Mesendoderm (in vitro differentiated cells): Measurements from ENCODE around the gene TAF5.

Experiments
- DNase-seq: peaks from one replicate; pipeline ENCODE4 v3.0.0; 2013
- H2AK5ac ChIP-seq: 2 replicates; pipeline ENCODE4 v1.6.1; 2013; ENCODE audit warnings: low read length, inconsistent platforms
- H2BK120ac ChIP-seq: 2 replicates; pipeline ENCODE4 v1.6.1; 2013; ENCODE audit warnings: low read depth, mild to moderate bottlenecking, low read length, moderate library complexity, mixed read lengths
- H2BK15ac ChIP-seq: replicated peaks from 2 replicates; pipeline ENCODE4 v1.6.1; 2013; ENCODE audit warnings: low read depth, mild to moderate bottlenecking, moderate library complexity
- H2BK5ac ChIP-seq: 2 replicates; pipeline ENCODE4 v1.6.1; 2013; ENCODE audit warnings: low read length, inconsistent platforms
- H3K18ac ChIP-seq: 2 replicates; pipeline ENCODE4 v1.6.1; 2013; ENCODE audit warnings: mild to moderate bottlenecking, low read length, mixed read lengths
- H3K23ac ChIP-seq: one replicate; pipeline ENCODE4 v1.6.1; 2013; ENCODE audit warnings: low read length
- H3K27ac ChIP-seq: 2 replicates; pipeline ENCODE4 v1.5.1; 2013; ENCODE audit warnings: low read depth, mild to moderate bottlenecking, inconsistent platforms, low read length, moderate library complexity
- H3K27me3 ChIP-seq: 2 replicates; pipeline ENCODE4 v1.6.1; 2013; ENCODE audit warnings: low read length, control low read depth, mild to moderate bottlenecking, inconsistent platforms; ENCODE audit not compliant: insufficient read depth, poor library complexity
- H3K36me3 ChIP-seq: 2 replicates; pipeline ENCODE4 v1.6.1; 2013; ENCODE audit warnings: low read length, inconsistent platforms; ENCODE audit not compliant: control insufficient read depth, insufficient read depth
- H3K4ac ChIP-seq: one replicate; pipeline ENCODE4 v1.6.1; 2013; ENCODE audit warnings: low read depth, mild to moderate bottlenecking, low read length, moderate library complexity
- H3K4me1 ChIP-seq: 2 replicates; pipeline ENCODE4 v1.6.1; 2013; ENCODE audit warnings: low read depth, low read length, inconsistent platforms; ENCODE audit not compliant: control insufficient read depth
- H3K4me2 ChIP-seq: 2 replicates; pipeline ENCODE4 v1.6.1; 2013; ENCODE audit warnings: low read length
- H3K4me3 ChIP-seq: 2 replicates; pipeline ENCODE4 v1.5.1; 2013; ENCODE audit warnings: mild to moderate bottlenecking, low read length
- H3K56ac ChIP-seq: one replicate; pipeline ENCODE4 v1.6.1; 2013; ENCODE audit warnings: low read length
- H3K79me1 ChIP-seq: 2 replicates; pipeline ENCODE4 v1.6.1; 2013; ENCODE audit warnings: low read length, inconsistent platforms
- H3K79me2 ChIP-seq: 2 replicates; pipeline ENCODE4 v1.6.1; 2013; ENCODE audit warnings: mild to moderate bottlenecking, low read length; ENCODE audit not compliant: control insufficient read depth, insufficient read depth
- H3K9ac ChIP-seq: 2 replicates; pipeline ENCODE4 v1.6.1; 2013; ENCODE audit warnings: low read length, inconsistent platforms
- H4K5ac ChIP-seq: one replicate; pipeline ENCODE4 v1.6.1; 2013; ENCODE audit warnings: low read length
- H4K8ac ChIP-seq: one replicate; pipeline ENCODE4 v1.6.1; 2013; ENCODE audit warnings: low read depth, mild to moderate bottlenecking, control low read depth, low read length, moderate library complexity
- WGBS: extraction: QIAGEN DNeasy Blood & Tissue Kit; methylation state at CpG from one replicate; pipeline ENCODE4 v1.1.7; 2013; ENCODE audit warnings: low lambda C conversion rate, missing lambda C conversion rate; ENCODE audit not compliant: insufficient coverage; ENCODE audit errors: extremely low coverage; 5-methylcytosine and 5-hydroxymethylcytosine counted together

The TAF5 gene

GRCh38 chr10:103423748-103424147, 56.0 kb downstream of the TAF5 start:
- Histone ChIP-seq H3K4me1 (no peaks in the 10 kb centered on the region), H3K9ac (no peak overlapping the region), H3K79me1 (no peaks in the 10 kb centered on the region), H4K8ac (no peak overlapping the region), H3K4me2 (no peak overlapping the region), H2AK5ac (no peak overlapping the region), H3K4me3 (no peak overlapping the region), H3K23ac (no peak overlapping the region), H3K79me2 (peaks cover 2% of the 10 kb centered on the region), H3K36me3 (peaks cover 37% of the 10 kb centered on the region), H3K56ac (no peak overlapping the region), H3K27me3 (no peaks in the 10 kb centered on the region), H2BK15ac (no peak overlapping the region), H2BK5ac (no peak overlapping the region), H3K4ac (no peak overlapping the region), H4K5ac (no peak overlapping the region), H2BK120ac (no peak overlapping the region), H3K18ac (no peak overlapping the region), H3K27ac (no peak overlapping the region)
- no peak for DNase-seq
- no CpG with 5 or more reads among the region's 5 CpGs for whole genome bisulfite sequencing

GRCh38 chr10:103427866-103428265, 60.1 kb downstream of the TAF5 start:
- Histone ChIP-seq H3K23ac (no peak overlapping the region), H4K8ac (no peak overlapping the region), H3K56ac (no peak overlapping the region), H2AK5ac (no peak overlapping the region), H2BK120ac (no peak overlapping the region), H3K4ac (no peak overlapping the region), H2BK5ac (no peak overlapping the region), H3K27me3 (no peaks in the 10 kb centered on the region), H3K36me3 (peaks cover 26% of the 10 kb centered on the region), H4K5ac (no peak overlapping the region), H3K4me2 (no peak overlapping the region), H3K4me1 (no peaks in the 10 kb centered on the region), H3K27ac (no peak overlapping the region), H3K18ac (no peak overlapping the region), H3K79me1 (no peaks in the 10 kb centered on the region), H3K4me3 (no peak overlapping the region), H3K79me2 (peaks cover 2% of the 10 kb centered on the region), H2BK15ac (no peak overlapping the region), H3K9ac (no peak overlapping the region)
- no CpG with 5 or more reads among the region's 9 CpGs for WGBS
- no peak for DNase-seq

GRCh38 chr10:103428989-103429643, 61.3 kb downstream of the TAF5 start:
- Histone ChIP-seq H3K79me2 (peaks cover 2% of the 10 kb centered on the region), H2BK120ac (no peak overlapping the region)

GRCh38 chr10:103429647-103430046, 61.9 kb downstream of the TAF5 start:
- Histone ChIP-seq H3K23ac (no peak overlapping the region), H3K79me2 (peaks cover 2% of the 10 kb centered on the region)

More at GRCh38 chr10:103428989-103429643, 61.3 kb downstream of the TAF5 start:
- Histone ChIP-seq H3K4ac (no peak overlapping the region), H4K8ac (no peak overlapping the region), H2BK5ac (no peak overlapping the region), H2BK15ac (no peak overlapping the region), H3K27ac (no peak overlapping the region), H3K27me3 (no peaks in the 10 kb centered on the region), H3K56ac (no peak overlapping the region), H3K23ac (no peak overlapping the region), H3K9ac (no peak overlapping the region), H3K4me1 (no peaks in the 10 kb centered on the region), H3K79me1 (no peaks in the 10 kb centered on the region), H3K36me3 (peaks cover 20% of the 10 kb centered on the region), H4K5ac (no peak overlapping the region), H3K4me2 (no peak overlapping the region), H3K4me3 (no peak overlapping the region), H2AK5ac (no peak overlapping the region), H3K18ac (no peak overlapping the region)
- WGBS, result no CpG with 5 or more reads among the region's 5 CpGs
- DNase-seq, result no peak

GRCh38 chr10:103431902-103432301, 64.1 kb downstream of the TAF5 start:
- WGBS, result no CpG with 5 or more reads among the region's 8 CpGs
- no peak overlapping the region for H4K8ac ChIP-seq
- peaks cover 24% of the 10 kb centered on the region for H3K36me3 ChIP-seq

More at GRCh38 chr10:103429647-103430046, 61.9 kb downstream of the TAF5 start:
- Histone ChIP-seq H3K4me3 (no peak overlapping the region), H3K4me1 (no peaks in the 10 kb centered on the region), H2BK15ac (no peak overlapping the region), H3K56ac (no peak overlapping the region), H2AK5ac (no peak overlapping the region), H3K4ac (no peak overlapping the region), H3K18ac (no peak overlapping the region), H2BK5ac (no peak overlapping the region), H3K27me3 (no peaks in the 10 kb centered on the region), H3K79me1 (no peaks in the 10 kb centered on the region), H3K27ac (no peak overlapping the region), H3K9ac (no peak overlapping the region), H3K4me2 (no peak overlapping the region), H3K36me3 (peaks cover 21% of the 10 kb centered on the region), H4K8ac (no peak overlapping the region), H2BK120ac (no peak overlapping the region), H4K5ac (no peak overlapping the region)
- no CpG with 5 or more reads among the region's 5 CpGs for WGBS
- no peak for DNase-seq

GRCh38 chr10:103433858-103434257, 66.1 kb downstream of the TAF5 start:
- H3K4me2 ChIP-seq, result no peak overlapping the region
- H3K27me3 ChIP-seq, result no peaks in the 10 kb centered on the region
- no peaks in the 10 kb centered on the region for H3K79me1 ChIP-seq
- H2BK120ac ChIP-seq, result no peak overlapping the region
- H4K5ac ChIP-seq, result no peak overlapping the region
- H3K4ac ChIP-seq, result no peak overlapping the region
- no peak for DNase-seq
- no peak overlapping the region for H3K23ac ChIP-seq
- H3K27ac ChIP-seq, result no peak overlapping the region
- no peak overlapping the region for H3K56ac ChIP-seq
- H3K18ac ChIP-seq, result no peak overlapping the region
- no peak overlapping the region for H4K8ac ChIP-seq
- peaks cover 23% of the 10 kb centered on the region for H3K36me3 ChIP-seq
- no CpG with 5 or more reads among the region's 2 CpGs for WGBS
- no peak overlapping the region for H3K9ac ChIP-seq
- H3K4me3 ChIP-seq, result no peak overlapping the region
- no peak overlapping the region for H2BK5ac ChIP-seq
- no peaks in the 10 kb centered on the region for H3K4me1 ChIP-seq
- H3K79me2 ChIP-seq, result no peaks in the 10 kb centered on the region
- no peak overlapping the region for H2BK15ac ChIP-seq
- H2AK5ac ChIP-seq, result no peak overlapping the region

More at GRCh38 chr10:103431902-103432301, 64.1 kb downstream of the TAF5 start:
- no peak overlapping the region for H3K56ac ChIP-seq
- H3K4me2 ChIP-seq, result no peak overlapping the region
- no peak overlapping the region for H3K9ac ChIP-seq
- H2BK120ac ChIP-seq, result no peak overlapping the region
- H3K27ac ChIP-seq, result no peak overlapping the region
- H3K18ac ChIP-seq, result no peak overlapping the region
- H3K4me1 ChIP-seq, result no peaks in the 10 kb centered on the region
- H2BK5ac ChIP-seq, result no peak overlapping the region
- H4K5ac ChIP-seq, result no peak overlapping the region
- H2AK5ac ChIP-seq, result no peak overlapping the region
- H3K27me3 ChIP-seq, result no peaks in the 10 kb centered on the region
- H3K23ac ChIP-seq, result no peak overlapping the region
- no peaks in the 10 kb centered on the region for H3K79me1 ChIP-seq
- no peak overlapping the region for H3K4me3 ChIP-seq
- H3K79me2 ChIP-seq, result no peaks in the 10 kb centered on the region
- H2BK15ac ChIP-seq, result no peak overlapping the region
- no peak overlapping the region for H3K4ac ChIP-seq
- DNase-seq, result no peak
